Right lobe of liver (tissue), 6 donors: ENCODE measurements around the gene ARID5B. TPM values are rescaled to one million over a fixed set of nuclear protein-coding genes. Genes with fewer than 3 reads are reported as not detected.

Experiments used
- ATAC-seq, 4 donors: fragments of 200-7000 bp; cut with Tn5 transposase; one replicate each; pipeline ENCODE4 v1.9.1; 2020; ENCODE audit warnings: mild to moderate bottlenecking in 4 of 4, moderate library complexity in 4 of 4
- DNase-seq, 3 donors: peaks; one replicate each; pipeline ENCODE4 v3.0.0-alpha.2; 2020
- H3K27ac ChIP-seq, 3 donors: fragments of 200-600 bp; one replicate each; pipeline ENCODE4 v1.8.0; 2022
- H3K27me3 ChIP-seq, 2 donors: fragments of 200-600 bp; one replicate each; pipeline ENCODE4 v1.8.0; 2022
- H3K36me3 ChIP-seq, 4 donors: fragments of 200-600 bp; sonication (generic) in 1 of 4; one replicate each; pipeline versions ENCODE4 v1.5.1 to v1.8.0; 2017 to 2022; ENCODE audit warnings: control low read depth in 1 of 4
- H3K4me1 ChIP-seq, 4 donors: fragments of 200-600 bp; sonication (generic) in 1 of 4; one replicate each; pipeline versions ENCODE4 v1.5.1 to v1.8.0; 2017 to 2022; ENCODE audit warnings: control low read depth in 1 of 4
- H3K4me3 ChIP-seq, 3 donors: fragments of 200-600 bp; one replicate each; pipeline ENCODE4 v1.8.0; 2022
- H3K9me3 ChIP-seq, 4 donors: fragments of 200-600 bp; sonication (generic) in 1 of 4; one replicate each; pipeline versions ENCODE4 v1.5.1 to v1.8.0; 2017 to 2022; ENCODE audit warnings: control low read depth in 1 of 4
- CTCF ChIP-seq, 4 donors: fragments of 200-600 bp in 3 of 4; fragments of 450-650 bp in 1 of 4; IDR thresholded peaks; one replicate each; pipeline versions ENCODE4 v1.5.1 to v1.8.0; 2016 to 2022; ENCODE audit warnings: antibody characterized with exemption in 4 of 4, mild to moderate bottlenecking in 2 of 4
- POLR2A ChIP-seq: fragments of 450-650 bp; IDR thresholded peaks from one replicate; pipeline ENCODE4 v1.6.1; 2017; ENCODE audit warnings: antibody characterized with exemption, mild to moderate bottlenecking
- WGBS: methylation state at CpG from one replicate; pipeline ENCODE4 v1.1.6; 2018; ENCODE audit warnings: low coverage, low lambda C conversion rate; ENCODE audit not compliant: insufficient coverage; ENCODE audit errors: missing lambda C conversion rate; 5-methylcytosine and 5-hydroxymethylcytosine counted together
- intact Hi-C, 2 donors: fragments of 100-400 bp; cut with DNase I; formaldehyde crosslinking; loops; one replicate each; pipeline versions ENCODE4 v1.11.2 to v1.14.1; 2022
- total RNA-seq, 6 experiments: library from RNA; depleted of rRNA in 2 of 6; stranded (reverse); fragments of >200 nt in 2 of 6; fragmentation: NEBNext Ultra II Directional in 3 of 6; extraction: Animal tissue kit (Norgen Biotek cat#: 25700) in 3 of 6; gene quantifications; one replicate each; pipeline versions ENCODE4 v1.1.0 to v1.2.4, GENCODE V29; 2016 to 2023
- donor health status: DM: no; HTN: yes; CAD: no.
- donor health status: DM: no; HTN: no; CAD: no.
- donor health status: DM: no; HTN: no; CAD: no.
- donor health status: DM: no; HTN: yes; CAD: no.
- donor health status: DM: no; HTN: yes; CAD: no.

Gene ARID5B
- total RNA-seq, 6 experiments from 2014 or later: 2.7 to 10.5 (median 5.3) TPM

- TF ChIP-seq POLR2A (no peak), CTCF (IDR thresholded peaks at IDR 0.05) (no peak)
- Histone ChIP-seq H3K4me3 (no peak overlapping the region), H3K4me1 (peaks cover 0 to 29% (median 0%) of the 10 kb centered on the region in 4 donors), H3K36me3 (peaks cover 0 to 7% (median under 1%) of the 10 kb centered on the region in 4 donors), H3K27me3 (no peaks in the 10 kb centered on the region), H3K27ac (peak overlapping the region in 2 of 3 donors; percentile 29 to 34), H3K9me3 (no peaks in the 10 kb centered on the region)
- no peak for DNase-seq
- intact Hi-C loops: no loop called here
- WGBS: 64% methylated on average over 1 of the region's 1 CpG
- no peak for ATAC-seq
Observed at GRCh38 chr10:62082271-62082656, 180.8 kb downstream of the ARID5B start.

- no peak overlapping the region for H3K4me3 ChIP-seq
- H3K9me3 ChIP-seq: no peaks in the 10 kb centered on the region
- peak; percentile 53 to 61 (median 60) for ATAC-seq
- peaks cover 0 to 7% (median under 1%) of the 10 kb centered on the region in 4 donors for H3K36me3 ChIP-seq
- H3K27ac ChIP-seq: peak overlapping the region; percentile 29 to 34 (median 31)
- TF ChIP-seq CTCF (IDR thresholded peaks at IDR 0.05) (no peak), POLR2A (no peak)
- no peaks in the 10 kb centered on the region for H3K27me3 ChIP-seq
- 26% methylated on average over 7 of the region's 7 CpGs for WGBS
- DNase-seq: no peak
- peaks cover 0 to 29% (median 0%) of the 10 kb centered on the region in 4 donors for H3K4me1 ChIP-seq
- intact Hi-C loops: no loop called here
Observed at GRCh38 chr10:62082729-62083411, 181.4 kb downstream of the ARID5B start.

GRCh38 chr10:62083412-62084267, 182.1 kb downstream of the ARID5B start:
- peak overlapping the region; percentile 29 to 34 (median 31) for H3K27ac ChIP-seq

GRCh38 chr10:62084451-62084850, 183.0 kb downstream of the ARID5B start:
- WGBS: 9% methylated on average over 2 of the region's 2 CpGs
- no peak for ATAC-seq
- no peak overlapping the region for H3K4me3 ChIP-seq
- no peaks in the 10 kb centered on the region for H3K27me3 ChIP-seq
- no peak for DNase-seq
- H3K4me1 ChIP-seq: peaks cover 0 to 29% (median 0%) of the 10 kb centered on the region in 4 donors
- peaks cover 0 to 7% (median under 1%) of the 10 kb centered on the region in 4 donors for H3K36me3 ChIP-seq
- H3K27ac ChIP-seq: no peak overlapping the region
- TF ChIP-seq CTCF (IDR thresholded peaks at IDR 0.05): no peak
- no peak for TF ChIP-seq POLR2A
- H3K9me3 ChIP-seq: no peaks in the 10 kb centered on the region
- intact Hi-C loops: no loop called here

More at GRCh38 chr10:62083412-62084267, 182.1 kb downstream of the ARID5B start:
- DNase-seq: no peak
- 40% methylated on average over 3 of the region's 3 CpGs for WGBS
- ATAC-seq: peak in 3 of 4 donors; percentile 11 to 58 (median 30)
- peaks cover 0 to 29% (median 0%) of the 10 kb centered on the region in 4 donors for H3K4me1 ChIP-seq
- intact Hi-C loops: no loop called here
- H3K4me3 ChIP-seq: no peak overlapping the region
- no peaks in the 10 kb centered on the region for H3K27me3 ChIP-seq
- TF ChIP-seq POLR2A: no peak
- TF ChIP-seq CTCF (IDR thresholded peaks at IDR 0.05): no peak
- H3K9me3 ChIP-seq: no peaks in the 10 kb centered on the region
- peaks cover 0 to 7% (median under 1%) of the 10 kb centered on the region in 4 donors for H3K36me3 ChIP-seq
